Progenitor cell of endocrine pancreas (in vitro differentiated cells): Measurements from ENCODE around the gene C3orf70. TPM values are rescaled to one million over a fixed set of nuclear protein-coding genes. Genes with fewer than 3 reads are reported as not detected.

Experiments
- DNase-seq: peaks from one replicate; pipeline ENCODE4 v3.0.0; 2021; ENCODE audit warnings: low spot score; ENCODE audit not compliant: unreplicated experiment
- H3K27ac Mint-ChIP-seq: 2 replicates; pipeline ENCODE4 v1.8.0; 2021; ENCODE audit warnings: mild to moderate bottlenecking, moderate library complexity, mixed read lengths
- H3K27me3 Mint-ChIP-seq: 2 replicates; pipeline ENCODE4 v1.8.0; 2021; ENCODE audit warnings: mixed read lengths
- H3K36me3 Mint-ChIP-seq: 2 replicates; pipeline ENCODE4 v1.8.0; 2022; ENCODE audit warnings: mixed read lengths; ENCODE audit not compliant: insufficient read depth
- H3K4me1 Mint-ChIP-seq: 2 replicates; pipeline ENCODE4 v1.8.0; 2021; ENCODE audit warnings: low read depth, mixed read lengths
- H3K4me3 Mint-ChIP-seq: 2 replicates; pipeline ENCODE4 v1.8.0; 2021; ENCODE audit warnings: low read depth, mild to moderate bottlenecking, moderate library complexity, mixed read lengths
- H3K9me3 Mint-ChIP-seq: 2 replicates; pipeline ENCODE4 v1.8.0; 2021; ENCODE audit warnings: low read depth, mixed read lengths
- total RNA-seq: library from RNA; stranded (reverse); gene quantifications from 2 replicates; pipeline ENCODE4 v1.2.1, GENCODE V29; 2021
- TF ChIP-seq, protein P1 (sequence below): fragments of 200-600 bp; sonication (generic); IDR thresholded peaks from one replicate; pipeline ENCODE4 v1.5.0; 2021; ENCODE audit warnings: antibody characterized with exemption, mild to moderate bottlenecking; ENCODE audit not compliant: unreplicated experiment

The C3orf70 gene
- total RNA-seq, 1 donor from 2014 or later, result 5.8 TPM

GRCh38 chr3:185070491-185071286 lies 82.2 kb downstream of the C3orf70 start:
- H3K4me1 Mint-ChIP-seq, result peaks cover 6% of the 10 kb centered on the region
- DNase-seq, result no peak

GRCh38 chr3:185069037-185070030 lies 83.5 kb downstream of the C3orf70 start:
- TF ChIP-seq, protein P1, sequence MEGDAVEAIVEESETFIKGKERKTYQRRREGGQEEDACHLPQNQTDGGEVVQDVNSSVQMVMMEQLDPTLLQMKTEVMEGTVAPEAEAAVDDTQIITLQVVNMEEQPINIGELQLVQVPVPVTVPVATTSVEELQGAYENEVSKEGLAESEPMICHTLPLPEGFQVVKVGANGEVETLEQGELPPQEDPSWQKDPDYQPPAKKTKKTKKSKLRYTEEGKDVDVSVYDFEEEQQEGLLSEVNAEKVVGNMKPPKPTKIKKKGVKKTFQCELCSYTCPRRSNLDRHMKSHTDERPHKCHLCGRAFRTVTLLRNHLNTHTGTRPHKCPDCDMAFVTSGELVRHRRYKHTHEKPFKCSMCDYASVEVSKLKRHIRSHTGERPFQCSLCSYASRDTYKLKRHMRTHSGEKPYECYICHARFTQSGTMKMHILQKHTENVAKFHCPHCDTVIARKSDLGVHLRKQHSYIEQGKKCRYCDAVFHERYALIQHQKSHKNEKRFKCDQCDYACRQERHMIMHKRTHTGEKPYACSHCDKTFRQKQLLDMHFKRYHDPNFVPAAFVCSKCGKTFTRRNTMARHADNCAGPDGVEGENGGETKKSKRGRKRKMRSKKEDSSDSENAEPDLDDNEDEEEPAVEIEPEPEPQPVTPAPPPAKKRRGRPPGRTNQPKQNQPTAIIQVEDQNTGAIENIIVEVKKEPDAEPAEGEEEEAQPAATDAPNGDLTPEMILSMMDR, result peak; percentile 52
- no peaks in the 10 kb centered on the region for H3K27me3 Mint-ChIP-seq
- DNase-seq, result peak; percentile 39
- H3K4me1 Mint-ChIP-seq, result peaks cover 3% of the 10 kb centered on the region
- H3K36me3 Mint-ChIP-seq, result no peaks in the 10 kb centered on the region
- no peak overlapping the region for H3K27ac Mint-ChIP-seq
- H3K9me3 Mint-ChIP-seq, result no peaks in the 10 kb centered on the region
- no peak overlapping the region for H3K4me3 Mint-ChIP-seq

More at GRCh38 chr3:185070491-185071286, 82.2 kb downstream of the C3orf70 start:
- TF ChIP-seq, protein P1, result peak; percentile 45
- no peak overlapping the region for H3K4me3 Mint-ChIP-seq
- H3K9me3 Mint-ChIP-seq, result no peaks in the 10 kb centered on the region
- no peaks in the 10 kb centered on the region for H3K36me3 Mint-ChIP-seq
- H3K27me3 Mint-ChIP-seq, result no peaks in the 10 kb centered on the region
- H3K27ac Mint-ChIP-seq, result no peak overlapping the region

DNA sequence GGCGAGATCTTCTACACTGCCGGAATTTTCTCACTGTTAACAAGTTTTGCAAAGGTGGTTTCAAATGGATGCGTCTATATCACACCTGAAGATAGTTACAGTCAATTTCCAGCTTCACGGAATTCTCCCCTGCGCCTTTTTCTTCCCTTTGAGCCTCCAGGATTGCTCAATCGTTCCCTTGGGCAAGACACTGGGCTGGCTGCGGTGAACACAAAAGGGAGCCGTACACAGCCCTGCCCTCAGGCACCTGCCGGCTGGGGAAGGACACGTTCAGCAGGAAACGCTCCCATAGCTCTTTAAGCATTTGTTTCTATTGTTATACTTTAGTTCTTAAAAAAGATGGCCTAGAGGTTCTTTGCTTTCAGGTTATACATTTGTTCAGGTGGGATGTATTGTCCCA lies 85.7 kb downstream of the C3orf70 start:
- no peaks in the 10 kb centered on the region for H3K36me3 Mint-ChIP-seq
- H3K27me3 Mint-ChIP-seq, result no peaks in the 10 kb centered on the region
- no peak overlapping the region for H3K4me3 Mint-ChIP-seq
- DNase-seq, result no peak
- TF ChIP-seq, protein P1, result no peak
- peaks cover 1% of the 10 kb centered on the region for H3K4me1 Mint-ChIP-seq
- no peaks in the 10 kb centered on the region for H3K9me3 Mint-ChIP-seq
- no peak overlapping the region for H3K27ac Mint-ChIP-seq

- peaks cover 1% of the 10 kb centered on the region for H3K4me1 Mint-ChIP-seq
- H3K27me3 Mint-ChIP-seq, result no peaks in the 10 kb centered on the region
- H3K36me3 Mint-ChIP-seq, result no peaks in the 10 kb centered on the region
- no peak for DNase-seq
- no peak overlapping the region for H3K27ac Mint-ChIP-seq
- H3K9me3 Mint-ChIP-seq, result peaks cover 2% of the 10 kb centered on the region
- TF ChIP-seq, protein P1, result no peak
- no peak overlapping the region for H3K4me3 Mint-ChIP-seq
Observed at GRCh38 chr3:185066251-185066650, 86.6 kb downstream of the C3orf70 start.

- H3K27ac Mint-ChIP-seq, result no peak overlapping the region
- H3K36me3 Mint-ChIP-seq, result peaks cover 2% of the 10 kb centered on the region
- no peak overlapping the region for H3K4me3 Mint-ChIP-seq
- DNase-seq, result no peak
- no peaks in the 10 kb centered on the region for H3K4me1 Mint-ChIP-seq
- peaks cover 6% of the 10 kb centered on the region for H3K9me3 Mint-ChIP-seq
- no peaks in the 10 kb centered on the region for H3K27me3 Mint-ChIP-seq
- TF ChIP-seq, protein P1, result no peak
Observed at GRCh38 chr3:185065059-185065458, 87.8 kb downstream of the C3orf70 start.
